H9 (cell line): Measurements from ENCODE around the gene TSPAN18. TPM values are rescaled to one million over a fixed set of nuclear protein-coding genes. Genes with fewer than 3 reads are reported as not detected.

Experiments
- DNase-seq: peaks from one replicate; pipeline ENCODE4 v3.0.0-alpha.2; 2017
- H2AFZ ChIP-seq: one replicate; pipeline ENCODE4 v1.6.1; 2013; ENCODE audit warnings: mild to moderate bottlenecking, low read length, control low read depth, moderate library complexity
- H2AK5ac ChIP-seq: 2 replicates; pipeline ENCODE4 v1.6.1; 2013; ENCODE audit warnings: low read length, control low read depth, mixed read lengths; ENCODE audit not compliant: insufficient read length
- H2BK120ac ChIP-seq: one replicate; pipeline ENCODE4 v1.6.1; 2013; ENCODE audit warnings: low read depth, mild to moderate bottlenecking, low read length, control low read depth, inconsistent platforms; ENCODE audit not compliant: poor library complexity, severe bottlenecking
- H2BK12ac ChIP-seq: 2 replicates; pipeline ENCODE4 v1.6.1; 2013; ENCODE audit warnings: low read length, control low read depth, mixed read lengths, low read depth; ENCODE audit not compliant: insufficient read length
- H2BK15ac ChIP-seq: 2 replicates; pipeline ENCODE4 v1.6.1; 2013; ENCODE audit warnings: low read depth, low read length, control low read depth
- H2BK20ac ChIP-seq: one replicate; pipeline ENCODE4 v1.6.1; 2013; ENCODE audit warnings: low read depth, mild to moderate bottlenecking, low read length, control low read depth, inconsistent platforms; ENCODE audit not compliant: poor library complexity, severe bottlenecking
- H2BK5ac ChIP-seq: 2 replicates; pipeline ENCODE4 v1.6.1; 2013; ENCODE audit warnings: low read length, control low read depth, mixed read lengths; ENCODE audit not compliant: insufficient read length
- H3K14ac ChIP-seq: 2 replicates; pipeline ENCODE4 v1.6.1; 2013; ENCODE audit warnings: low read length, control low read depth; ENCODE audit not compliant: insufficient read depth
- H3K18ac ChIP-seq: 2 replicates; pipeline ENCODE4 v1.6.1; 2013; ENCODE audit warnings: low read depth, mild to moderate bottlenecking, mixed read lengths, low read length, control low read depth; ENCODE audit not compliant: insufficient read length
- H3K23ac ChIP-seq: 2 replicates; pipeline ENCODE4 v1.6.1; 2013; ENCODE audit warnings: low read length, control low read depth, mixed read lengths, low read depth; ENCODE audit not compliant: insufficient read length
- H3K23me2 ChIP-seq: 2 replicates; pipeline ENCODE4 v1.6.1; 2013; ENCODE audit warnings: low read depth, mild to moderate bottlenecking, mixed read lengths, low read length, control low read depth; ENCODE audit not compliant: insufficient read length, poor library complexity, severe bottlenecking
- H3K27ac ChIP-seq: 2 replicates; pipeline ENCODE4 v1.5.1; 2013; ENCODE audit warnings: low read length, control low read depth, mixed read lengths, low read depth; ENCODE audit not compliant: insufficient read length
- H3K27me3 ChIP-seq: 2 replicates; pipeline ENCODE4 v1.6.1; 2013; ENCODE audit warnings: low read length, control low read depth, inconsistent platforms; ENCODE audit not compliant: insufficient read depth
- H3K4ac ChIP-seq: 2 replicates; pipeline ENCODE4 v1.6.1; 2013; ENCODE audit warnings: low read depth, mild to moderate bottlenecking, control low read depth, inconsistent platforms, low read length, moderate library complexity
- H3K4me1 ChIP-seq: 2 replicates; pipeline ENCODE4 v1.6.1; 2013; ENCODE audit warnings: low read length, control low read depth, inconsistent platforms; ENCODE audit not compliant: insufficient read depth
- H3K4me2 ChIP-seq: 2 replicates; pipeline ENCODE4 v1.6.1; 2013; ENCODE audit warnings: low read length, control low read depth, mixed read lengths; ENCODE audit not compliant: insufficient read length, insufficient read depth
- H3K56ac ChIP-seq: 2 replicates; pipeline ENCODE4 v1.6.1; 2013; ENCODE audit warnings: low read depth, mild to moderate bottlenecking, mixed read lengths, low read length, control low read depth; ENCODE audit not compliant: insufficient read length
- H3K79me1 ChIP-seq: 2 replicates; pipeline ENCODE4 v1.6.1; 2013; ENCODE audit warnings: low read depth, mild to moderate bottlenecking, moderate library complexity, low read length, control low read depth, inconsistent platforms; ENCODE audit not compliant: insufficient read depth, poor library complexity, severe bottlenecking
- H3K79me2 ChIP-seq: 2 replicates; pipeline ENCODE4 v1.6.1; 2013; ENCODE audit warnings: low read length, control low read depth, inconsistent platforms; ENCODE audit not compliant: insufficient read depth
- H3K9ac ChIP-seq: 2 replicates; pipeline ENCODE4 v1.6.1; 2013; ENCODE audit warnings: low read length, control low read depth, mixed read lengths; ENCODE audit not compliant: insufficient read length; ENCODE audit errors: extremely low read depth
- H3K9me3 ChIP-seq: one replicate; pipeline ENCODE4 v1.6.1; 2013; ENCODE audit warnings: low read depth, low read length, inconsistent platforms; ENCODE audit not compliant: control insufficient read depth
- H3T11ph ChIP-seq: one replicate; pipeline ENCODE4 v1.6.1; 2013; ENCODE audit warnings: mild to moderate bottlenecking, low read length, control low read depth, inconsistent platforms
- H4K20me1 ChIP-seq: one replicate; pipeline ENCODE4 v1.6.1; 2013; ENCODE audit not compliant: control insufficient read depth, insufficient read length, insufficient read depth
- H4K5ac ChIP-seq: 2 replicates; pipeline ENCODE4 v1.6.1; 2013; ENCODE audit warnings: low read depth, mild to moderate bottlenecking, mixed read lengths, low read length, control low read depth; ENCODE audit not compliant: insufficient read length
- H4K8ac ChIP-seq: replicated peaks from 2 replicates; pipeline ENCODE4 v1.6.1; 2013; ENCODE audit warnings: low read length, control low read depth, mixed read lengths, low read depth; ENCODE audit not compliant: insufficient read length
- H4K91ac ChIP-seq: 2 replicates; pipeline ENCODE4 v1.6.1; 2013; ENCODE audit warnings: low read depth, mild to moderate bottlenecking, moderate library complexity, mixed read lengths, low read length, control low read depth; ENCODE audit not compliant: insufficient read length
- H3K27ac Mint-ChIP-seq, 3 experiments: 2 replicates in 2 of 3; 3 replicates in 1 of 3; pipeline ENCODE4 v1.8.0; 2020 to 2021; ENCODE audit warnings: mixed read lengths in 3 of 3, mild to moderate bottlenecking in 1 of 3, moderate library complexity in 1 of 3
- H3K27me3 Mint-ChIP-seq: 2 replicates; pipeline ENCODE4 v1.8.0; 2021; ENCODE audit warnings: low read depth, mild to moderate bottlenecking, moderate library complexity, mixed read lengths
- H3K36me3 Mint-ChIP-seq, 3 experiments: 2 replicates in 2 of 3; 3 replicates in 1 of 3; pipeline ENCODE4 v1.8.0; 2020 to 2021; ENCODE audit warnings: low read depth in 3 of 3, mixed read lengths in 3 of 3; ENCODE audit not compliant: insufficient read depth in 1 of 3
- H3K4me1 Mint-ChIP-seq, 2 experiments: 2 replicates each; pipeline ENCODE4 v1.8.0; 2020; ENCODE audit warnings: mixed read lengths in 2 of 2
- H3K4me3 Mint-ChIP-seq, 2 experiments: 2 replicates in 1 of 2; 3 replicates in 1 of 2; pipeline ENCODE4 v1.8.0; 2020 to 2021; ENCODE audit warnings: mild to moderate bottlenecking in 2 of 2, mixed read lengths in 2 of 2, moderate library complexity in 1 of 2
- H3K9me3 Mint-ChIP-seq, 2 experiments: 2 replicates in 1 of 2; 3 replicates in 1 of 2; pipeline ENCODE4 v1.8.0; 2020; ENCODE audit warnings: mild to moderate bottlenecking in 2 of 2, mixed read lengths in 2 of 2, moderate library complexity in 1 of 2
- CTCF ChIP-seq: fragments of 200-600 bp; sonication (generic); conservative IDR thresholded peaks from 3 replicates; pipeline ENCODE4 v1.8.0; 2021; ENCODE audit warnings: antibody characterized with exemption, mild to moderate bottlenecking
- WGBS: extraction: QIAGEN DNeasy Blood & Tissue Kit; methylation state at CpG from one replicate; pipeline ENCODE4 v1.1.7; 2013; ENCODE audit warnings: missing lambda C conversion rate, low lambda C conversion rate, mixed read lengths; ENCODE audit not compliant: insufficient read length; ENCODE audit errors: extremely low coverage; 5-methylcytosine and 5-hydroxymethylcytosine counted together
- total RNA-seq: library from RNA; stranded (reverse); gene quantifications from 2 replicates; pipeline ENCODE4 v1.2.1, GENCODE V29; 2021

TSPAN18 gene
- total RNA-seq, 1 experiment from 2014 or later, result 25.3 TPM

DNA sequence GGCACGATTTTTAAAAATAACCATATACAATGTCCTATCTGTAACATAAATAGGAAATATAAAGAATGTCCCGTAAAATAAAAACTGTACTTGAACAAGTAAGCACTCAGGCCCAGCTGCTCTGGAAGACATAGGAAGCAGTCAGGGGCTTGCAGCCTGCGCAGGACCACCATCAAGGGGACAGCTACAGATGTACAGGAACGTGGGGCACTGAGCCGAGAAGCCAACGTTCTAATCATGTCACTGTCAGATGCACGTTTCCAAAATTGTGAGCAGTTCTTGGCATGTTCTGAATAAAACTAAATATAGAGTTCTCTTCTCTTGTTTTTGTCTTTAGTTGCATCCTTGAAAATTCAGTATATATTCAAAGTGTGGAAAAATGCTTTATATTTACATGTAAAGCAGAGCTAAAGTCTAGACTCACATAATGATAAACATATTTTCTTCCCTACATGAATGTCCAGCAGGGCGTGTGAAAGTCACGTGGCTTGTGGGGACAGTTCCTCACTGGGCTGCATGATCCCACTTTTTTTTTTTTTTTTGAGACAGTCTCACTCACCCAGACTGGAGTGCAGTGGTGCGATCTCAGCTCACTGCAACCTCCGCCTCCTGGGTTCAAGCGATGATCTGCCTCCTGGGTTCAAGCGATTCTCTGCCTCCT, 28.4 kb upstream of the TSPAN18 start:
- H3K9me3 Mint-ChIP-seq, result peaks cover 0 to 2% of the 10 kb centered on the region in 2 experiments; a peak in 1 of 5 replicates
- WGBS, result no CpG with 5 or more reads among the region's 13 CpGs
- Histone ChIP-seq H3K79me1 (no peaks in the 10 kb centered on the region), H3K18ac (no peak overlapping the region), H4K5ac (no peak overlapping the region), H2AFZ (no peak overlapping the region), H2BK120ac (no peak overlapping the region), H3T11ph (no peak overlapping the region), H4K91ac (no peak overlapping the region), H3K4me1 (0 out of 2 replicates have a peak, but pooled peaks cover 4% of the 10 kb centered on the region), H3K4ac (no peak overlapping the region), H3K9me3 (no peaks in the 10 kb centered on the region), H3K27me3 (no peaks in the 10 kb centered on the region), H2BK12ac (no peak overlapping the region), H2AK5ac (no peak overlapping the region), H3K79me2 (no peaks in the 10 kb centered on the region), H3K9ac (no peak overlapping the region), H2BK20ac (no peak overlapping the region), H3K23me2 (no peaks in the 10 kb centered on the region), H4K8ac (no peak overlapping the region), H4K20me1 (no peaks in the 10 kb centered on the region), H3K14ac (no peak overlapping the region), H3K27ac (no peak overlapping the region), H3K4me2 (no peak overlapping the region), H2BK5ac (no peak overlapping the region), H2BK15ac (no peak overlapping the region), H3K23ac (no peak overlapping the region), H3K56ac (no peak overlapping the region)
- no peaks in the 10 kb centered on the region for H3K36me3 Mint-ChIP-seq
- H3K27me3 Mint-ChIP-seq, result peaks cover 6% of the 10 kb centered on the region
- DNase-seq, result no peak
- H3K4me3 Mint-ChIP-seq, result no peak overlapping the region; a peak in 1 of 5 replicates
- H3K27ac Mint-ChIP-seq, result no peak overlapping the region
- TF ChIP-seq CTCF, result no peak
- peaks cover 6 to 18% of the 10 kb centered on the region in 2 experiments; a peak in 3 of 4 replicates for H3K4me1 Mint-ChIP-seq
